HEK293 (cell line): Measurements from ENCODE around the gene OR10A3.

Source experiments
- CTCF ChIA-PET: fragments of 350-600 bp; formaldehyde crosslinking; extraction: SDS; loops from one replicate; lab custom pipeline; 2021; ENCODE audit warnings: antibody characterized with exemption; lab: Yijun Ruan, JAX
- POLR2A ChIA-PET: fragments of 300-600 bp; formaldehyde crosslinking; extraction: SDS; loops from one replicate; lab custom pipeline; 2020; ENCODE audit warnings: antibody characterized with exemption, inconsistent platforms; lab: Yijun Ruan, JAX
- H3K27ac ChIP-seq: fragments of 200-500 bp; sonication (Bioruptor generic); 2 replicates; pipeline ENCODE4 v1.5.1; 2014; ENCODE audit warnings: low read depth, low read length, control low read depth, inconsistent platforms; ENCODE audit errors: extremely low read depth
- H3K36me3 ChIP-seq, 2 experiments: fragments of 200-500 bp in 1 of 2; sonication (Bioruptor generic) in 1 of 2; 1 replicate in 1 of 2; 2 replicates in 1 of 2; pipeline ENCODE4 v1.5.1; 2014 to 2017; ENCODE audit warnings: inconsistent platforms in 2 of 2, low read length in 2 of 2; ENCODE audit not compliant: control insufficient read depth in 2 of 2, insufficient read depth in 1 of 2
- H3K4me1 ChIP-seq: fragments of 200-500 bp; sonication (Bioruptor generic); 2 replicates; pipeline ENCODE4 v1.5.1; 2014; ENCODE audit warnings: mild to moderate bottlenecking, low read length, inconsistent platforms; ENCODE audit not compliant: control insufficient read depth, insufficient read depth
- H3K4me3 ChIP-seq: 2 replicates; pipeline ENCODE4 v1.5.1; 2011; ENCODE audit warnings: low read depth, mild to moderate bottlenecking, control low read depth, low read length, moderate library complexity
- H3K9me3 ChIP-seq: fragments of 200-500 bp; sonication (Bioruptor generic); 2 replicates; pipeline ENCODE4 v1.5.1; 2014; ENCODE audit warnings: low read depth, low read length, inconsistent platforms; ENCODE audit not compliant: control insufficient read depth, insufficient read depth
- EGR2 ChIP-seq: fragments of 450-650 bp; formaldehyde crosslinking; IDR thresholded peaks from 2 replicates; pipeline ENCODE4 v1.5.1; 2016; ENCODE audit warnings: low read depth, missing biosample characterization, missing genetic modification characterization
- HOXA7 ChIP-seq: sonication (generic); formaldehyde crosslinking; IDR thresholded peaks from 2 replicates; pipeline ENCODE4 v1.8.1; 2022; ENCODE audit warnings: missing genetic modification reagents, borderline replicate concordance
- HOXC10 ChIP-seq: sonication (generic); formaldehyde crosslinking; IDR thresholded peaks from 2 replicates; pipeline ENCODE4 v1.8.1; 2023; ENCODE audit warnings: mild to moderate bottlenecking, missing genetic modification reagents
- HOXD13 ChIP-seq: sonication (generic); formaldehyde crosslinking; IDR thresholded peaks from 2 replicates; pipeline ENCODE4 v1.8.0; 2022; ENCODE audit warnings: missing genetic modification reagents, borderline replicate concordance
- KLF10 ChIP-seq: fragments of 450-650 bp; IDR thresholded peaks from 2 replicates; pipeline ENCODE4 v1.5.1; 2018; ENCODE audit warnings: missing biosample characterization, mild to moderate bottlenecking, missing genetic modification characterization
- OVOL3 ChIP-seq: fragments of 450-650 bp; formaldehyde crosslinking; IDR thresholded peaks from 2 replicates; pipeline ENCODE4 v1.5.1; 2016; ENCODE audit warnings: missing biosample characterization, missing genetic modification characterization
- YY2 ChIP-seq: fragments of 450-650 bp; formaldehyde crosslinking; IDR thresholded peaks from 2 replicates; pipeline ENCODE4 v1.5.1; 2016; ENCODE audit warnings: missing biosample characterization, missing genetic modification characterization
- ZBTB8A ChIP-seq: fragments of 450-650 bp; formaldehyde crosslinking; IDR thresholded peaks from 2 replicates; pipeline ENCODE4 v1.5.1; 2016; ENCODE audit warnings: missing biosample characterization, missing genetic modification characterization
- ZFHX2 ChIP-seq: fragments of 450-650 bp; formaldehyde crosslinking; conservative IDR thresholded peaks from 2 replicates; pipeline ENCODE4 v1.5.1; 2016; ENCODE audit warnings: missing biosample characterization, missing genetic modification characterization
- ZFP37 ChIP-seq: fragments of 450-650 bp; formaldehyde crosslinking; IDR thresholded peaks from 2 replicates; pipeline ENCODE4 v1.5.1; 2016; ENCODE audit warnings: missing biosample characterization, missing genetic modification characterization
- ZNF132 ChIP-seq: fragments of 450-650 bp; formaldehyde crosslinking; IDR thresholded peaks from 2 replicates; pipeline ENCODE4 v1.5.1; 2017; ENCODE audit warnings: missing biosample characterization, missing genetic modification characterization, borderline replicate concordance
- ZNF138 ChIP-seq: fragments of 450-650 bp; formaldehyde crosslinking; IDR thresholded peaks from 2 replicates; pipeline ENCODE4 v1.5.1; 2016; ENCODE audit warnings: missing biosample characterization, missing genetic modification characterization, borderline replicate concordance
- ZNF266 ChIP-seq: fragments of 450-650 bp; formaldehyde crosslinking; IDR thresholded peaks from 2 replicates; pipeline ENCODE4 v1.5.1; 2016; ENCODE audit warnings: missing biosample characterization, missing genetic modification characterization, low read depth
- ZNF354C ChIP-seq: fragments of 450-650 bp; formaldehyde crosslinking; IDR thresholded peaks from 2 replicates; pipeline ENCODE4 v1.5.1; 2016; ENCODE audit warnings: missing biosample characterization, missing genetic modification characterization, low read depth, borderline replicate concordance
- ZNF366 ChIP-seq: fragments of 450-650 bp; formaldehyde crosslinking; conservative IDR thresholded peaks from 2 replicates; pipeline ENCODE4 v1.5.1; 2016; ENCODE audit warnings: missing biosample characterization, missing genetic modification characterization
- ZNF37A ChIP-seq: fragments of 450-650 bp; IDR thresholded peaks from 2 replicates; pipeline ENCODE4 v1.5.1; 2018; ENCODE audit warnings: missing biosample characterization, missing genetic modification characterization
- ZNF416 ChIP-seq: fragments of 450-650 bp; formaldehyde crosslinking; IDR thresholded peaks from 2 replicates; pipeline ENCODE4 v1.5.1; 2016; ENCODE audit warnings: missing biosample characterization, missing genetic modification characterization
- ZNF48 ChIP-seq: fragments of 450-650 bp; formaldehyde crosslinking; IDR thresholded peaks from 2 replicates; pipeline ENCODE4 v1.5.1; 2016; ENCODE audit warnings: missing biosample characterization, missing genetic modification characterization
- ZNF501 ChIP-seq: fragments of 450-650 bp; formaldehyde crosslinking; IDR thresholded peaks from 2 replicates; pipeline ENCODE4 v1.5.1; 2016; ENCODE audit warnings: missing biosample characterization, missing genetic modification characterization
- ZNF610 ChIP-seq: fragments of 450-650 bp; formaldehyde crosslinking; IDR thresholded peaks from 2 replicates; pipeline ENCODE4 v1.5.1; 2016; ENCODE audit warnings: missing biosample characterization, missing genetic modification characterization, borderline replicate concordance
- ZNF629 ChIP-seq: fragments of 450-650 bp; formaldehyde crosslinking; IDR thresholded peaks from 2 replicates; pipeline ENCODE4 v1.5.1; 2017; ENCODE audit warnings: missing biosample characterization, missing genetic modification characterization
- ZNF777 ChIP-seq: fragments of 450-650 bp; formaldehyde crosslinking; IDR thresholded peaks from 2 replicates; pipeline ENCODE4 v1.5.1; 2017; ENCODE audit warnings: missing biosample characterization, missing genetic modification characterization, borderline replicate concordance
- ZNF792 ChIP-seq: fragments of 450-650 bp; formaldehyde crosslinking; IDR thresholded peaks from 2 replicates; pipeline ENCODE4 v1.5.1; 2016; ENCODE audit warnings: missing biosample characterization, missing genetic modification characterization
- ZXDB ChIP-seq: fragments of 450-650 bp; formaldehyde crosslinking; IDR thresholded peaks from 2 replicates; pipeline ENCODE4 v1.5.1; 2016; ENCODE audit warnings: missing biosample characterization, missing genetic modification characterization
- TF ChIP-seq, protein P1 (sequence below): fragments of 450-650 bp; IDR thresholded peaks from 2 replicates; pipeline ENCODE4 v1.5.1; 2018; ENCODE audit warnings: missing biosample characterization, mild to moderate bottlenecking, missing genetic modification characterization
- TF ChIP-seq, protein P2 (sequence below): fragments of 450-650 bp; formaldehyde crosslinking; IDR thresholded peaks from 2 replicates; pipeline ENCODE4 v1.5.1; 2016; ENCODE audit warnings: missing biosample characterization, missing genetic modification characterization
- TF ChIP-seq, protein P3 (sequence below): fragments of 450-650 bp; formaldehyde crosslinking; IDR thresholded peaks from 2 replicates; pipeline ENCODE4 v1.5.1; 2017; ENCODE audit warnings: missing biosample characterization, missing genetic modification characterization
- TF ChIP-seq, protein P4 (sequence below): fragments of 450-650 bp; formaldehyde crosslinking; IDR thresholded peaks from 2 replicates; pipeline ENCODE4 v1.5.1; 2016; ENCODE audit warnings: missing biosample characterization, missing genetic modification characterization

The OR10A3 gene

DNA sequence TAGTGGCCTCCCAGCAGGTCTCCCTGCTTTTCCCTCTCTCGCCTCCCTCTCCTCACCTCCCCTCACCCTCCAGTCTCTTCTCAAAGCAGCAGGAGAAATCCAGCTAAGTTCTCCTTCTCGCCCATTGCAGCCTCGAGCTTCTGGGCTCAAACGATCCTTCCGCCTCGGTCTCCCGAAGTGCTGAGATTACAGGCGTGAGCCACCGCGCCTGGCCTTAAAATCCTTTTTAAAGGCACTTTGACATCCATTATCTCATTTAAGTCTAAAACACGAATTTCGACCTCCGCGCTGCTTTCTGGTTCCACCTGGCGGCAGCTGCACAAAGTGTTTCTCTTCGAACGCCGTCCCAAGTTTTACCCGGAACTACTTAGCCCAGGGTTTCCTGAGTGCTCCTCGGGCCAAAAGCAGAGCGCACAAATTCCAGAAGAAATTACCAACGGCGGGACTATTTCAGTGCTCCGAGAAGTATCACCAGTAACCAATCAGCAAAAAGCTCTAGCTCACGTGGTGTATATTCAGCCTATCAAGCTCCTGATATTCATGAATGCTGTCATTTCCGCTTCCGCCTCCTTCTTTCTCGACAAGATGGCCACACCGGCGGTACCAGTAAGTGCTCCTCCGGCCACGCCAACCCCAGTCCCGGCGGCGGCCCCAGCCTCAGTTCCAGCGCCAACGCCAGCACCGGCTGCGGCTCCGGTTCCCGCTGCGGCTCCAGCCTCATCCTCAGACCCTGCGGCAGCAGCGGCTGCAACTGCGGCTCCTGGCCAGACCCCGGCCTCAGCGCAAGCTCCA, 45.5 kb upstream of the OR10A3 start, which contains the start of gene EIF3F (continued):
- no peak for TF ChIP-seq ZNF354C (tag by site-specific recombination)
- TF ChIP-seq, protein P1, sequence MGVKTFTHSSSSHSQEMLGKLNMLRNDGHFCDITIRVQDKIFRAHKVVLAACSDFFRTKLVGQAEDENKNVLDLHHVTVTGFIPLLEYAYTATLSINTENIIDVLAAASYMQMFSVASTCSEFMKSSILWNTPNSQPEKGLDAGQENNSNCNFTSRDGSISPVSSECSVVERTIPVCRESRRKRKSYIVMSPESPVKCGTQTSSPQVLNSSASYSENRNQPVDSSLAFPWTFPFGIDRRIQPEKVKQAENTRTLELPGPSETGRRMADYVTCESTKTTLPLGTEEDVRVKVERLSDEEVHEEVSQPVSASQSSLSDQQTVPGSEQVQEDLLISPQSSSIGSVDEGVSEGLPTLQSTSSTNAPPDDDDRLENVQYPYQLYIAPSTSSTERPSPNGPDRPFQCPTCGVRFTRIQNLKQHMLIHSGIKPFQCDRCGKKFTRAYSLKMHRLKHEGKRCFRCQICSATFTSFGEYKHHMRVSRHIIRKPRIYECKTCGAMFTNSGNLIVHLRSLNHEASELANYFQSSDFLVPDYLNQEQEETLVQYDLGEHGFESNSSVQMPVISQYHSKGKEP (tag by site-specific recombination), result peak; percentile 59
- TF ChIP-seq KLF10 (tag by site-specific recombination), result peak; percentile 37; the same call in 1 of the 2 replicates
- TF ChIP-seq HOXA7 (CRISPR knock-in tag), result no peak
- TF ChIP-seq ZBTB8A, result peak; percentile 83
- peak; percentile 30; the same call in 1 of the 2 replicates for TF ChIP-seq OVOL3 (tag by site-specific recombination)
- peak; percentile 79 for TF ChIP-seq ZNF629 (tag by site-specific recombination)
- TF ChIP-seq HOXD13 (CRISPR knock-in tag), result no peak; the same call in 1 of the 2 replicates
- TF ChIP-seq ZNF501, result peak; percentile 69; the same call in 1 of the 2 replicates
- TF ChIP-seq YY2, result peak; percentile 85
- TF ChIP-seq ZNF138 (tag by site-specific recombination), result no peak
- no peak for TF ChIP-seq ZNF48
- TF ChIP-seq, protein P2, sequence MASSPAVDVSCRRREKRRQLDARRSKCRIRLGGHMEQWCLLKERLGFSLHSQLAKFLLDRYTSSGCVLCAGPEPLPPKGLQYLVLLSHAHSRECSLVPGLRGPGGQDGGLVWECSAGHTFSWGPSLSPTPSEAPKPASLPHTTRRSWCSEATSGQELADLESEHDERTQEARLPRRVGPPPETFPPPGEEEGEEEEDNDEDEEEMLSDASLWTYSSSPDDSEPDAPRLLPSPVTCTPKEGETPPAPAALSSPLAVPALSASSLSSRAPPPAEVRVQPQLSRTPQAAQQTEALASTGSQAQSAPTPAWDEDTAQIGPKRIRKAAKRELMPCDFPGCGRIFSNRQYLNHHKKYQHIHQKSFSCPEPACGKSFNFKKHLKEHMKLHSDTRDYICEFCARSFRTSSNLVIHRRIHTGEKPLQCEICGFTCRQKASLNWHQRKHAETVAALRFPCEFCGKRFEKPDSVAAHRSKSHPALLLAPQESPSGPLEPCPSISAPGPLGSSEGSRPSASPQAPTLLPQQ (tag by site-specific recombination), result peak; percentile 80
- TF ChIP-seq, protein P3, sequence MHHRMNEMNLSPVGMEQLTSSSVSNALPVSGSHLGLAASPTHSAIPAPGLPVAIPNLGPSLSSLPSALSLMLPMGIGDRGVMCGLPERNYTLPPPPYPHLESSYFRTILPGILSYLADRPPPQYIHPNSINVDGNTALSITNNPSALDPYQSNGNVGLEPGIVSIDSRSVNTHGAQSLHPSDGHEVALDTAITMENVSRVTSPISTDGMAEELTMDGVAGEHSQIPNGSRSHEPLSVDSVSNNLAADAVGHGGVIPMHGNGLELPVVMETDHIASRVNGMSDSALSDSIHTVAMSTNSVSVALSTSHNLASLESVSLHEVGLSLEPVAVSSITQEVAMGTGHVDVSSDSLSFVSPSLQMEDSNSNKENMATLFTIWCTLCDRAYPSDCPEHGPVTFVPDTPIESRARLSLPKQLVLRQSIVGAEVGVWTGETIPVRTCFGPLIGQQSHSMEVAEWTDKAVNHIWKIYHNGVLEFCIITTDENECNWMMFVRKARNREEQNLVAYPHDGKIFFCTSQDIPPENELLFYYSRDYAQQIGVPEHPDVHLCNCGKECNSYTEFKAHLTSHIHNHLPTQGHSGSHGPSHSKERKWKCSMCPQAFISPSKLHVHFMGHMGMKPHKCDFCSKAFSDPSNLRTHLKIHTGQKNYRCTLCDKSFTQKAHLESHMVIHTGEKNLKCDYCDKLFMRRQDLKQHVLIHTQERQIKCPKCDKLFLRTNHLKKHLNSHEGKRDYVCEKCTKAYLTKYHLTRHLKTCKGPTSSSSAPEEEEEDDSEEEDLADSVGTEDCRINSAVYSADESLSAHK (tag by site-specific recombination), result 0 out of 2 replicates have a peak, but pooled peaks have one; percentile 25
- 0 out of 2 replicates have a peak, but pooled peaks have one; percentile 25 for TF ChIP-seq ZNF610
- peak; percentile 71 for TF ChIP-seq ZFP37 (tag by site-specific recombination)
- TF ChIP-seq ZNF366 (tag by site-specific recombination), result peak; percentile 33; the same call in 1 of the 2 replicates
- no peak for TF ChIP-seq ZNF266 (tag by site-specific recombination)
- peak; percentile 89 for TF ChIP-seq ZXDB (tag by site-specific recombination)
- 0 out of 2 replicates have a peak, but pooled peaks have one; percentile 31 for TF ChIP-seq ZNF777 (tag by site-specific recombination)

DNA sequence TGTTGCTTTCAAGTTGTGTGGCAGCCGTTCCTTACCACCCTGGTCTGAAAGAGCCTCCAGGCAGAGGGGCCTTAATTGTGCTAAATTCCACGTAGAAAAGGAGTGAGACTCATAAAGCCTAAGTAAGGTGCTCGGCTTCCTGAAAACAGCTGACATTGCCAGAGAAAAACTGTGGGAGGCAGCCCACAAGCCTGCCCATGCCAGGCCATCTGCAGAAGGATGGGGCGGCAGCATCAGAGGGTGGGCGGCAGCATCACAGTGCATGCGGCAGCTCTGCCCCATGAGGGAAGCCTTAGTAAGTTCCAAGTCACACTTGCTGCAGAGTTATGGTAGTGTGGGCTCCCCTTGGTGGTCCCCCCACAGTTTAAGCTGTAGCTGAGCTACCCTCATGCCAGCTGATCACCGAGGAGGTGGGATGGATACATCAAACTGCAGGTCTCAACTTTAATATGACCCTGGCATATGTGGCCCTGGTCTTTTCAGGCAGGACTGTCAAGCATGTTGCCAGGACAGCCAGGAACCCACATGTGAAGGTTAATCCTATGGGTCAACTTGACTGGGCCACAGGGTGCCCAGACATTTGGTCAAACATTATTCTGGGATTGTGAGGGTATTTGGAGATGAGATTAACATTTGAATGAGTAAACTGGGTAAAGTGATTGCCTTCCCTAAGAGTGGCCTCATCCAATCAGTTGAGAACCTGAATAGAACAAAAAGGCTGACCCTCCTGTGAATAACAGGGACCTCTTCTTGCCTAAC, 42.5 kb upstream of the OR10A3 start:
- H3K4me3 ChIP-seq, result no peak overlapping the region
- CTCF ChIA-PET, result interaction anchor here (5.7 kb wide), 1 partner anchor 91 kb away, joined by 85 read pairs; no protein-coding TSS in a partner anchor
- POLR2A ChIA-PET, result no interaction called here
- TF ChIP-seq, protein P4, sequence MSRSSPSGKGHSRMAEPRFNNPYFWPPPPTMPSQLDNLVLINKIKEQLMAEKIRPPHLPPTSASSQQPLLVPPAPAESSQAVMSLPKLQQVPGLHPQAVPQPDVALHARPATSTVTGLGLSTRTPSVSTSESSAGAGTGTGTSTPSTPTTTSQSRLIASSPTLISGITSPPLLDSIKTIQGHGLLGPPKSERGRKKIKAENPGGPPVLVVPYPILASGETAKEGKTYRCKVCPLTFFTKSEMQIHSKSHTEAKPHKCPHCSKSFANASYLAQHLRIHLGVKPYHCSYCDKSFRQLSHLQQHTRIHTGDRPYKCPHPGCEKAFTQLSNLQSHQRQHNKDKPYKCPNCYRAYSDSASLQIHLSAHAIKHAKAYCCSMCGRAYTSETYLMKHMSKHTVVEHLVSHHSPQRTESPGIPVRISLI (tag by site-specific recombination), result no peak
- TF ChIP-seq ZNF792 (tag by site-specific recombination) (no peak), ZNF366 (tag by site-specific recombination) (no peak), EGR2 (peak; percentile 62), ZNF37A (tag by site-specific recombination) (no peak), ZNF132 (no peak), HOXC10 (CRISPR knock-in tag) (no peak), ZNF416 (tag by site-specific recombination) (0 out of 2 replicates have a peak, but pooled peaks have one; percentile 75), ZFHX2 (tag by site-specific recombination) (peak; percentile 63), KLF10 (tag by site-specific recombination) (no peak)

More for the DNA sequence above, 42.5 kb upstream of the OR10A3 start:
- Histone ChIP-seq H3K4me1 (0 out of 2 replicates have a peak, but pooled peaks cover 3% of the 10 kb centered on the region), H3K36me3 (peaks cover 0 to 7% of the 10 kb centered on the region in 2 experiments; a peak in 1 of 3 replicates), H3K9me3 (no peaks in the 10 kb centered on the region), H3K27ac (no peak overlapping the region)
